Brain microvascular endothelial cell (primary cell): ENCODE data around the gene CALML6.

Experiments
- DNase-seq: peaks from one replicate; pipeline ENCODE4 v3.0.0-alpha.2; 2020
- H3K27ac ChIP-seq: fragments of 250-450 bp; sonication (Bioruptor Pico); 2 replicates; pipeline ENCODE4 v1.5.1; 2020; ENCODE audit warnings: mild to moderate bottlenecking, moderate library complexity
- H3K27me3 ChIP-seq: fragments of 250-450 bp; sonication (Bioruptor Pico); replicated peaks from 2 replicates; pipeline ENCODE4 v1.5.1; 2020; ENCODE audit warnings: mild to moderate bottlenecking
- H3K36me3 ChIP-seq: fragments of 250-450 bp; sonication (Bioruptor Pico); replicated peaks from 2 replicates; pipeline ENCODE4 v1.5.1; 2020; ENCODE audit warnings: mild to moderate bottlenecking
- H3K4me3 ChIP-seq: 2 replicates; pipeline ENCODE4 v1.5.1; 2011; ENCODE audit warnings: low read depth, mild to moderate bottlenecking, control low read depth, low read length, moderate library complexity
- CTCF ChIP-seq: IDR thresholded peaks from 2 replicates; pipeline ENCODE4 v1.5.1; 2011; ENCODE audit warnings: low read depth, mild to moderate bottlenecking, moderate library complexity, low read length, control low read depth, inconsistent platforms; ENCODE audit errors: missing control alignments
- in situ Hi-C: cut with HindIII; loops from 2 replicates; pipeline ENCODE4 v1.10.0; 2017; ENCODE audit warnings: low sequenced_read_pairs, low pct_ligation_motif_present

The CALML6 gene

GRCh38 chr1:1911350-1912041 is 3.6 kb upstream of the CALML6 start:
- Histone ChIP-seq H3K36me3 (no peaks in the 10 kb centered on the region), H3K4me3 (no peak overlapping the region), H3K27me3 (no peaks in the 10 kb centered on the region), H3K27ac (no peak overlapping the region)
- in situ Hi-C loops, result no loop called here
- no peak for DNase-seq
- no peak for TF ChIP-seq CTCF

- no peaks in the 10 kb centered on the region for H3K27me3 ChIP-seq
- TF ChIP-seq CTCF, result no peak
- H3K36me3 ChIP-seq, result no peaks in the 10 kb centered on the region
- in situ Hi-C loops, result no loop called here
- no peak for DNase-seq
- H3K27ac ChIP-seq, result no peak overlapping the region
- H3K4me3 ChIP-seq, result no peak overlapping the region
Observed at GRCh38 chr1:1914101-1914970, 724 bp upstream of the CALML6 start.

GRCh38 chr1:1915911-1916840 is 1.1 kb downstream of the CALML6 start:
- no peak overlapping the region for H3K4me3 ChIP-seq
- H3K36me3 ChIP-seq, result no peaks in the 10 kb centered on the region
- no peak overlapping the region for H3K27ac ChIP-seq
- no peak for TF ChIP-seq CTCF
- no peak for DNase-seq
- in situ Hi-C loops, result no loop called here
- no peaks in the 10 kb centered on the region for H3K27me3 ChIP-seq

GRCh38 chr1:1916851-1917251 is 1.8 kb downstream of the CALML6 start:
- Histone ChIP-seq H3K36me3 (no peaks in the 10 kb centered on the region), H3K27me3 (no peaks in the 10 kb centered on the region), H3K4me3 (no peak overlapping the region), H3K27ac (no peak overlapping the region)
- TF ChIP-seq CTCF, result no peak
- in situ Hi-C loops, result no loop called here
- DNase-seq, result no peak

GRCh38 chr1:1917304-1917976 is 2.4 kb downstream of the CALML6 start:
- H3K27me3 ChIP-seq, result no peaks in the 10 kb centered on the region
- no peak for DNase-seq
- no peak for TF ChIP-seq CTCF
- in situ Hi-C loops, result no loop called here
- no peak overlapping the region for H3K4me3 ChIP-seq
- no peaks in the 10 kb centered on the region for H3K36me3 ChIP-seq
- no peak overlapping the region for H3K27ac ChIP-seq
